Renal cortex interstitium (tissue), 11 donors: ENCODE results near the gene GABRB2. TPM values are rescaled to one million over a fixed set of nuclear protein-coding genes. Genes with fewer than 3 reads are reported as not detected.

ENCODE experiments used
- DNase-seq, 11 donors: peaks; one replicate each; pipeline ENCODE4 v3.0.0-alpha.2; 2013; ENCODE audit warnings: low read depth in 9 of 11, low spot score in 4 of 11; ENCODE audit errors: extremely low read depth in 1 of 11
- polyA plus RNA-seq, 3 donors: library from polyadenylated mRNA; unstranded; fragments of 120-200 nt; gene quantifications; one replicate each; pipeline ENCODE4 v1.2.1, GENCODE V29; 2013; ENCODE audit not compliant: insufficient read length in 3 of 3

The GABRB2 gene
- polyA plus RNA-seq, 3 donors: 1.9 to 2.2 (median 2.1) TPM

- DNase-seq: no peak
Measured at GRCh38 chr5:161498531-161498930, 48.0 kb downstream of the GABRB2 start.

- no peak for DNase-seq
Measured at GRCh38 chr5:161483721-161484120, 62.8 kb downstream of the GABRB2 start.

- DNase-seq: no peak
Measured at GRCh38 chr5:161481922-161482321, 64.6 kb downstream of the GABRB2 start.

- DNase-seq: no peak
Measured at GRCh38 chr5:161471211-161471950, 75.1 kb downstream of the GABRB2 start.

- no peak for DNase-seq
Measured at GRCh38 chr5:161467703-161468102, 78.8 kb downstream of the GABRB2 start.

GRCh38 chr5:161460741-161461140 is 85.8 kb downstream of the GABRB2 start:
- DNase-seq: no peak

GRCh38 chr5:161446655-161447054 is 99.9 kb downstream of the GABRB2 start:
- DNase-seq: no peak

- DNase-seq: no peak
Measured at GRCh38 chr5:161442471-161442870, 104.1 kb downstream of the GABRB2 start.

GRCh38 chr5:161432798-161433197 is 113.7 kb downstream of the GABRB2 start:
- DNase-seq: no peak

- DNase-seq: no peak
Measured at GRCh38 chr5:161431963-161432362, 114.6 kb downstream of the GABRB2 start.

GRCh38 chr5:161421067-161421466 is 125.5 kb downstream of the GABRB2 start:
- no peak for DNase-seq

- DNase-seq: no peak
Measured at GRCh38 chr5:161420521-161420920, 126.0 kb downstream of the GABRB2 start.

- DNase-seq: no peak
Measured at GRCh38 chr5:161414896-161415295, 131.6 kb downstream of the GABRB2 start.

- DNase-seq: no peak
Measured at GRCh38 chr5:161414037-161414436, 132.5 kb downstream of the GABRB2 start.

- no peak for DNase-seq
Measured at GRCh38 chr5:161412792-161413191, 133.7 kb downstream of the GABRB2 start.

GRCh38 chr5:161411156-161411555 is 135.4 kb downstream of the GABRB2 start:
- no peak for DNase-seq

GRCh38 chr5:161410640-161411039 is 135.9 kb downstream of the GABRB2 start:
- DNase-seq: no peak

GRCh38 chr5:161409471-161409870 is 137.1 kb downstream of the GABRB2 start:
- no peak for DNase-seq

- no peak for DNase-seq
Measured at GRCh38 chr5:161406880-161407279, 139.6 kb downstream of the GABRB2 start.

GRCh38 chr5:161403996-161404395 is 142.5 kb downstream of the GABRB2 start:
- no peak for DNase-seq

- DNase-seq: no peak
Measured at GRCh38 chr5:161403121-161403520, 143.4 kb downstream of the GABRB2 start.
